OCI-LY3 (cell line): Measurements from ENCODE around the gene NOXO1.

Experiments
- EZH2phosphoT487 ChIP-seq: fragments of 200-600 bp; shearing (Covaris generic); IDR thresholded peaks from 2 replicates; pipeline ENCODE4 v1.6.1; 2018; ENCODE audit warnings: antibody characterized with exemption, mixed run types, low read depth
- TF ChIP-seq, protein P1 (sequence below): fragments of 200-600, 300-600 bp; sonication (generic); IDR thresholded peaks from 2 replicates; pipeline ENCODE4 v1.5.1; 2014; ENCODE audit warnings: antibody characterized with exemption, low read length, low read depth

DNA sequence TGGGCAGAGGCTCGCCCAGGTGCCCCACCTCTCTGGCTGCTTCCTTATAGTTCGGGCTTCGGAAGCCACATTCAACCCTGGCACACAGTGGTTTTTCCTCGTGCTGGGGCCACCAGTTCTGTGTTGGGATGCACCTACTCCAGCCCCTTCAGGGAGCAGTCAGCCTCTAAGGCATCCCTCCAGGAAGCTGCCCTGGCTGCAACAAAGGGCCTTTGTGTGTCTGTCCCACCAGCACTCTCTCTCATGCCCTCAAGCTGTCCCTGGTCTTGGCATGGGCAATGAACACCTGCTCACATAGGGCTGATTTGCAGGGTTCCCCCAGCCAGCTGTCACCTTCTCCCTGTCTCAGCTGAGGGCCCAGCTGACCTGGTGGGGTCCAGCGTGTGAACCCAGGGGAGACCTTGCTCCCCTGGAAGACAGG is 754 bp upstream of the NOXO1 start:
- TF ChIP-seq, protein P1, sequence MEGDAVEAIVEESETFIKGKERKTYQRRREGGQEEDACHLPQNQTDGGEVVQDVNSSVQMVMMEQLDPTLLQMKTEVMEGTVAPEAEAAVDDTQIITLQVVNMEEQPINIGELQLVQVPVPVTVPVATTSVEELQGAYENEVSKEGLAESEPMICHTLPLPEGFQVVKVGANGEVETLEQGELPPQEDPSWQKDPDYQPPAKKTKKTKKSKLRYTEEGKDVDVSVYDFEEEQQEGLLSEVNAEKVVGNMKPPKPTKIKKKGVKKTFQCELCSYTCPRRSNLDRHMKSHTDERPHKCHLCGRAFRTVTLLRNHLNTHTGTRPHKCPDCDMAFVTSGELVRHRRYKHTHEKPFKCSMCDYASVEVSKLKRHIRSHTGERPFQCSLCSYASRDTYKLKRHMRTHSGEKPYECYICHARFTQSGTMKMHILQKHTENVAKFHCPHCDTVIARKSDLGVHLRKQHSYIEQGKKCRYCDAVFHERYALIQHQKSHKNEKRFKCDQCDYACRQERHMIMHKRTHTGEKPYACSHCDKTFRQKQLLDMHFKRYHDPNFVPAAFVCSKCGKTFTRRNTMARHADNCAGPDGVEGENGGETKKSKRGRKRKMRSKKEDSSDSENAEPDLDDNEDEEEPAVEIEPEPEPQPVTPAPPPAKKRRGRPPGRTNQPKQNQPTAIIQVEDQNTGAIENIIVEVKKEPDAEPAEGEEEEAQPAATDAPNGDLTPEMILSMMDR, result no peak
- no peak for TF ChIP-seq EZH2phosphoT487
